CMK (cell line): Measurements from ENCODE around the gene GOLGA7B.

Experiments used
- DNase-seq: peaks from one replicate; pipeline ENCODE4 v3.0.0-alpha.2; 2010; ENCODE audit warnings: low read depth

GOLGA7B gene

DNA sequence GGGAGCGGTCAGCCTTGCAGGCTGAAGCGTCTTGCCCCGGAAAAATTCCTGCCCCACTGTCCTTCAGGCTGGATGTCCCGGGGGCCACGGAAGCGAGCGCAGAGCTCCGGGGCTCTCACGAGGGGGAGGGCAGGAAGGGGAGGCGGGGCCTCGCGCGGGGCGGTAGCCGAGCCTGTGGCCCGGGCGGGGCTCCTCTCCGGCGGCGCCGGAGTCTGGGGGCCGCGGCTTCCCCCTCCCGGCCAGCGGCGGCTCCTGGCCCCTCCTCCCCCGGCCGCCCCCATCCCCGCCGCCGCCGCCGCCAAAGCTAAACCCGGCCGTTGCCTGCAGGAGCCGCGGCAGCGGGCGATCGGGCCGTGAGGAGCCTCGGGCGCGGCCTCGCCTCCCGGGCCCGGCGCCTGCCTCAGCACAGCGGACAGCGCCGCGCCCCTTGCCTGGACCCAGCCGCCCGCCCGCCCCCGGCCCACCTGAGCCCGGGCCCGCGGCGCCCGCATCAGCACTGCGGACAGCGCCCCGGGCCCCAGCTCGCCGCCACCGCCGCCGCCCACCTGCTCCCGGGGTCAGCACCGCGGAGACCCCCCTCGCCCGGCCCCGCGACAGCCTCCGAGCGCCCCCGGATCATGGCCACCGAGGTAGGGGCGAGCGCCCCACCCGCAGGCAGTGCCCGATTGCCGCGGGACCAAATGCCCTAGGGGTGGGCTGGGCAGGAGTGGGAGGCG, at the start of gene GOLGA7B:
Gene GOLGA7B (plus strand): TSS at position 157 of the 716 bp plus-strand sequence. CDS start 461 bp downstream, at position 618.
- DNase-seq: no peak

DNA sequence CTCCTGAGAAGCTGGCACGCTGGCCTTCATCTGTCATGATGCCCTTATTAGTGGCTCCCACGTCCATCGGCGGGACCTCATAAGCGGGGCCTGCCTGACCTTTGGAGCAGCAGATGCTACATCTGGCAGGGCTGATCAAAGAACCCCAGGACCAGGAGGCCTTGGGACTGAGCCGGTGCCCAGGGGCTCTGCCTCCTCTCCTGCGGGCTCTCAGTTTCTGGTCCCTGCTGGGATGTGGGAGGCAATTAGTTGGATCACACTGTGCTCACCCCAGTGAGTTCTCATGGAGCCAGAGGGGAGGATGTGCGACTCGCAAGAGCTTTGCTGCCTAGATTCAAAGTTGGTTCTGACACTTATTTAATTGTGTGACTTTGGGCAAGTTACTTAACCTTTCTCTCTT, 49.2 kb upstream of the GOLGA7B start:
- no peak for DNase-seq

DNA sequence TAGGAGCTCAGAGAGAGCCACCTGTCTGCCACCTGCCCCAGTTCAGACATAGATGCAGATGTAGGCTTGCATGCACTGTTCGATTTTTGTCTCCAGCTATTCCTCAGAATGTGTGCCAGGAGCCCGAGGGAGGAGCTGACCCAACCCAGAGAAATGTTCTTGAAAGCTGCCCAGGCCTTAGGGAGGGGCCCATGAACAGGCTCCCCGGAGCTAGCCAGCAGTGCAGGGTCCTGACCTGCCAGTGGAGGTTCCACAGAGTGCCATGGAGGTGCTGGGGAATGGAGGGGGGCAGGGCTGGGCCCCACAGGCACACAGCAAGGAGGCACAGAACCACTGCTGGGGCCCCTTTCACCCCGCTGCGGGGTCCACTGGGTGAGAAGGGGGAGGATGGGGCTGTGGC, 48.2 kb upstream of the GOLGA7B start:
- DNase-seq: no peak

DNA sequence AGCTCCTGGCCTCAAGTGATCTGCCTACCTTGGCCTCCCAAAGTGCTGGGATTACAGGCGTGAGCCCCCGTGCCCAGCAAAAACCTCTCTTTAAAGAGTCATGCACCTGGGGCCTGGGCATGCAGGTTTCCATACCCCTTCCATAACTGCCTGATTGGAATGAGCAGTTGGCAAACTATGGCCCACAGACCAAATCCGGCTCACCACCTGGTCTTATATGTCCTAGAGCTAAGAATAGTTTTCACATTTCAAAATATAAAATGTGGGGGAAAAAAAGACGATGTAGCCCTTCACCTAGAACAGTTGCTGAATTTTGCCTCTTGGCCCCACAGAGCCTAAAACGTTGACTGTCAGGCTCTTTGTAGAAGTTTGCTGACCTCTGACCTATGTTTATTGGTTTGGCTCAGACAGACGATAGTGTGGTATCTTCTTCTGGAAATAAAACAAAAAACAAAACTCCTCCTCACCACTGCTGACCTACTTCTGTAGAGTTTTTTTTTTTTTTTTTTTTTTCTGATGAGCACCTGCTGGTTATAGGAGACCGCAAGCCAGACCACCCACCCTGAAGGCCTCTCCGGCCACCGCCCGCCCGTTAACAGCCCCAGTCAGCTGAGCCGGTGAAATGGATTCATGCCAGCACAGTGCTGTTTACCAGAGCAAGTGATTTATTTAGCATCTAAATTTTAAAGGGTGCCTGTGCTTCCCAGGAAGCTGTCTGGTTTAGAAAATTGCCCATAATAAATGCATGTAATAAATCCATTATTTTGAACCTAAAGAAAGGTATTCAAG, 44.4 kb upstream of the GOLGA7B start:
- no peak for DNase-seq

DNA sequence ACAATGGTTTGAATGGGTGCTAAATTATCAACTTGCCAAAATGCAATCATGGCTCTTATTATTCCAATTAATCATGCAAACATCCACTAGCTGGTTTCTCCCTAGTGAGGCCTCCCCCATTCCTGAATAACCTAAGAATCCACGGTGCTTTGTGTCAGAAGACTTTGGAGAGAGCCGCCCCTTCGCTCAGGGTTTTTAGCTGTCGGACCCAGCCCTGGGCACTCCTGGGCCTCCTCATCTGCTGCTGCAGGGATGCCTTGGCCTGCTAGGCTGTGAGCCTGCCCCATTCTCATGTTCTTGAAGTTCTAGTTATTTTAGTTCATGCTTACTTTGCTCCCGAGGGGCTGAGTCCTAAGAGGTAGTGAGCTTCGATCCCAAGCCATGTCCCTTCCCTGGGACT, 43.7 kb upstream of the GOLGA7B start:
- DNase-seq: no peak

DNA sequence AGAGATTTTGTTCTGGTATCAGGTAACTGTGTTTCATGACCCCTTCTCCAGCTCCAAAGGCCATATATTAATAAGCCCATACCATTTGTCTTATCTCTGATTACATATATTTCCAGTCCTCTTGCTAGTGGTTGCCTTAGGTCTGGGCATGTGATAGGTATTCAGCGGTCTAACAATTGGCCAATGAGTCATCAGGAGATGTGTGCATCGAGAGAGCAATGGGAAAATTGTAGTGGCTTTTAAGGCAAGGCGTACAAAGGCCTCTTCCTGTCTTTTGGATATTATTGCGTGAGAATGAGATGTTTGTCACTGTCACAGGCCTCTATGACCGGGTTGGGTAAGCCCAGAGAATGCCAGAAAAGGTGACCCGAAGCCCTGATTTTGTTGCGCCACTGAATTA, 39.2 kb upstream of the GOLGA7B start:
- no peak for DNase-seq

DNA sequence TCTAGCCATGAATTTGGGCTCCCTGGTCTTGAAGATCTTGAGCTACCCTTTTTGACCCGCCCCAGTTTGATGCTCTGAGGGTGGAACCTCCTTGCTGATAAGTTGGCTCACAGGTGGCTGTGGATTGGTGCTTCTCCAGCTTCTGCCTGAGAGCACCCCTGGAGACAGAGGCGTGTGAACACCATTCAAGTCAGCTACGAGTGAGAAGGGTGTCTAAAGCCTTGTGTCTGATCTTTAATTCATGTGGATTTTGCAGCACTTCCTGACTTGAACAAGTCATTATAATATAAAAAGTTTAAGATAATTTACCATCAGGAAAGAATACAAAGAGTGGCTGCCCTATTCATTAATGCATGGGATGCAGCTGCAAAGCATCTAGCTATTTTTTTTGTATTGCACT, 37.7 kb upstream of the GOLGA7B start:
- DNase-seq: no peak

DNA sequence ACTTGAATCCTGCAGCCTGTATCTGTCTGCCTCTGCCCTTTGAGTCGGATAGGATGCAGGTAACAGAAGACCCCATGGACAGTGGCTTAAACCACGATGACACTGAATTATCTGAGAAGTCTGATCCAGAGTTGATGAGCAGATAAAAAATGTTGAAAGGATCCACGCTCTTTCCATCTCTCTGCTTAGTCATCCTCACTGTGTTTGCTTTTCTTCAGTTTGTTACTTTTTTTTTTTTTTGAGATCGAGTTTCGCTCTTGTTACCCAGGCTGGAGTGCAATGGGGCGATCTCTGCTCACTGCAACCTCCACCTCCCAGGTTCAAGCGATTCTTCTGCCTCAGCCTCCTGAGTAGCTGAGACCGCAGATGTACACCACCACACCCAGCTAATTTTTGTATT, 36.9 kb upstream of the GOLGA7B start:
- DNase-seq: no peak

DNA sequence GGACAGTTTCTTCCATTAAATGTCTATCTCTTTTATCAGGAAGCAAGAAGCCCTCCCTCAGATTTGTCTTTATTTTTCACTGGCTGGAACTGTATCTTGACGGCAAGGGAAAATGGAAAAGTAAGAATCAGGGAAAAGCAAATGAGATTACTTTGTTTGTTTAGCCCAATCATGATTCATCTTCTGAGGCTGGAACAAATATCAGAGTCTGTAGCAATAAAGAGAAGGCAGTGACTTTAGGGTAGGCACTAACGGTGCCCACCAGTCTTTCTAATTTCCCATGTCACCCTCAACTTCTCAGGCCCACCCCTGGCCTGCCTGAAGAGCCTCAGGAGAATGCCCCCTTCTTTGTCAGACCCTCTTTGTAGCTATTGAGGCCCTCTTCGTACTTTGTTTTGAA, 36.3 kb upstream of the GOLGA7B start:
- DNase-seq: no peak

DNA sequence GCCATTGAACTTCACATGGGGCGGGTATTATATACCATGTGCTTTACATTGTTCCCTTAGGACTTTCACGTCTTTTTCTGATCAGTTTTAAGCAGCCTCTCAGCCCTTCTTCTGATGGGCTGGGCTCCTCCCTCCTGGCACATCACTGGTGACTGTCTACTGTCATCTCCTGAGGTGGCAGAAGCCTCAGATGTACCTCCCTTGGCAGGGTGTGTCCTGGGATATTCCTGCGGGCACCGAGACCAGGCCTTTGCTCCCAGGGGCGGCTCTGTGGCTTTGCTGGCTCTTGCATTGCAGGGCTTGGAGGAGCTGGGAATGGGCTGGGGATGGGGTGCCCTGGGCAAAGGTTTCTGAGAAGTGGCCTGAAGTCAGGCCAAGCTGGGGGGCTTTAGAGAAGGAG, 34.6 kb upstream of the GOLGA7B start:
- DNase-seq: no peak

DNA sequence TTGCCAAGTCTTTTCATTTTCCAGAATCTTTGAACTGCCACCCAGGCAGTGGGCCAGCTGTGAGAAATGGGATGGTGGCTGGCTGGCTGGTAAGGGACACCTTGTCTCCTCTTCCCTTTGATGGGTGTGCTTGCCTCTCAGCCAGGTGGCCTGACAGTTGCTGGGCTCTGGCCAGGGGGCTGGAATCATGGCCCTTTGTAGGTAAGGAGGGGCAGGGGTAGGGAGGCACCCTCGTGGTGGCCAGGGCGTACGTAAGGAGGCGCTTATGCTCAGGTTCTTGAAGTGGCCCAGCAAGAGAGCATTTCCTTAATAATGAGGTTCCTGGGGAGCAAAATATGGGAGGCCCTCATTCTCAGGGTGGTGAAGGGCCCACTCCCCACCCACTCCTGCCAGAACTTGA, 33.0 kb upstream of the GOLGA7B start:
- DNase-seq: no peak

DNA sequence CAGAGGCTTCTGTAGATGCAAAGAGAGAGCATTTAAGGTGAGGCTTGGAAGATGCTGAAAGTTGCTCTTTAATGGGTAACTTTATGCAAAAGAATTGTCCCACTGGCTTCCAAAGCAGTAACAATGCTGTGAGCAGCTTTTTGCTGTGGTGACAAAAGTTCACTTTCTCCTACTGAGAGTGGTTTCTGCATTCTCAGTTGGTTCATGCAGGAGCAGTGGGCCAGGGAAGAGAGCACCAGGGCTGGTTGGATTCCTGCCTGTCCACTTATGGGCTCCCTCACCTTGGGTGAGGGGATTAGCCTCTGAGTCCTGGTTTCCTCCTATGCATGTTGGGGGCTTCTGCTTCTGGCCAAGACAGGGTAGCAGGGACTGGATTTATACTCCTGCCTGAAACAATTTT, 31.1 kb upstream of the GOLGA7B start:
- DNase-seq: no peak

DNA sequence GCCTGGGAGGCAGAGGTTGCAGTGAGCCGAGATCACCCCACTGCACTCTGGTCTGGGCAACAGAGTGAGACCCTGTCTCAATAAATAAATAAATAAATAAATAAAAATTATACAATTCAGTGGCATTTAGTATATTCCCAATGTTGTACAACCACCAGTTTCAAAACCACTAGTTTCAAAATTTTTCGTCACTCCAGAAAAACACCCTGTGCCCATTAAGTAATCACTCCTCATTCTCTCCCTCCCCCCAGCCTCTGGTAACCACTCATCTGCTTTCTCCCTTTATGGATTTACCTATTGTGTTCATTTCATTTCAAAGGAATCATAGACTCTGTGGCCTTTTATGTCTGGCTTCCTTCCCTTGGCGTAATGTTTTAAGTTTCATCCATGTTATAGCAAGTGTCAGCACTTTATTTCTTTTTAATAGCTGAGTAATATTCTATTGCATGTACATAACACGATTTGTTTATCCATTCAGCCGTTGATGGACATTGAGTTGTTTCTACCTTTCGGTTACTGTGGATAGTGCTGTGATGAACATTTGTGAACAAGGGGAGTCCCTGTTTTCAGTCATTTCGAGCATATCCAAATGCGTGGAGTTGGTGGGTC, 29.4 kb upstream of the GOLGA7B start:
- DNase-seq: no peak

DNA sequence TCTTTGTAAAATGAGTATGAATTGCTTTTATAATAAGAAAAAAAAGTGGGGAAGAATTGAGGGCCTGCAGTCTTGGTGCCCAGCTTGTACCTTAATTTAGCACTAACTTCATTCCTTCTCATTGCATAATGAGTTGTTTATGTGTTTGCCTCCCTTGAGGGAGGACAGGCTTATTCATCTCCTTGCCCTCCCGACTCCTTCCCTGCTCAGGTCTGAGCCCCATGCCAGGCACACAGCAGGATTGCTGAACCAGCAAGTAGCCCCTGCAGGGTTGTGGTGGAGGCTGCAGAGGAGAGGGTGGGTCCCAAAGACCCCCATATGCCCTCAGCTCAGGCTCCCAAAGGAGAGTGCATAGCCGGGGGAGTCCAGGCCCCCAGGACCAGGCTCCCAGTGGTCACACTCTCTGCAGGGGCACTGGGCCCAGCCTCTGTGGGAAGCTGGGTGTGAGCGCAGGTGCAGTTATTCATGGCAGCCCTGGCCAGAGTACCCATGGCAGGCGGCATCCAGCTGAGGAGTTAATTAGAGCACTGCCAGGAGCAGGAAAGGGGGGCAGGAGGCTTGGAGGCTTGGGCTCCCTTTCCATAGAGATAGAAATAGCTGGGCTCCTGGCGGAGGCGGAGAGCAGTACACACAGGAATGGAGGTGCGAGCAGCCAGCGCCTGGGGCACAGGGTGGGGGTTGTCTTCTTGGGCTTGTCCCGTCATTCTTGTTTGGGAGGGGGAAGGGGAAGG, 28.2 kb upstream of the GOLGA7B start:
- no peak for DNase-seq

DNA sequence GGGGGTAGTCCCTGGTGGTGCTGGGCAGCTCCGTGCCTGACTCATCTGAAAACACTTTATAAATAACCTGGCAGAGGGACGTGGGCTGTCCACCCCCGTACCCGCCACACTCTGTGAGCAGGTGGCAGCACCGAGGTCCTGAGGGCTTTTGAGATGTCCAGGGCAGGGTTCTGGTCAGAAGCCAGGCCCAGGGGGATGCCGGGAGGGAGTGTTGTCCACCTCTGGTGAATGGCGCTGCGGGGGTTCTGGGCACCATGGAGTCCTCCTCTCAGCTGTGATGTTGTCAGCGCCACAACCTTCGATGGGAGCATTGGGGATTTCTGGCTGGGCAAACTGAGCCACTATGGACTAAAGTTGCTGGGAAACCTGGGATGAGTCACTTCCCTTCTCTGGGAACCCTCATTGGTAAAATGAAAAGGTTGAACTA, 27.4 kb upstream of the GOLGA7B start:
- no peak for DNase-seq

DNA sequence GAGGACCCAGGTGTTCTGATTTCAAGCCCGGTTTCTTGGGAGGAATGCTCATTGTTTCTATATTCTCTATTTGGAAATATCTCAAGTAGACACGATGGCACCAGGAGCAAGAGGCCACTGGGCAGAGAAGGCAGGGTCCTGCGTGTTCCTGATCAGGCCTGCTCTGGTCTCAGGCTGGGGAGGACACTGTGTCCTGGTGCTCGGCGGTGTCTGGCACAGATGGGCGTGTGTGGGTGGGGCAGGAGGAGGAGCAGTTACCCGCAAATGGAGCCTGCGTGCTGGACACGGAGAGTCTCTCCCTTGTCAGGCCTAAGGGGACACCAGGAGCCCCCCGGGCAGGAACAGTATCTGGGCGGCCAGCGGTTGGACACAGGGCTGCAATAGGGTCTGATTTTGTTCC, 25.9 kb upstream of the GOLGA7B start:
- DNase-seq: no peak

DNA sequence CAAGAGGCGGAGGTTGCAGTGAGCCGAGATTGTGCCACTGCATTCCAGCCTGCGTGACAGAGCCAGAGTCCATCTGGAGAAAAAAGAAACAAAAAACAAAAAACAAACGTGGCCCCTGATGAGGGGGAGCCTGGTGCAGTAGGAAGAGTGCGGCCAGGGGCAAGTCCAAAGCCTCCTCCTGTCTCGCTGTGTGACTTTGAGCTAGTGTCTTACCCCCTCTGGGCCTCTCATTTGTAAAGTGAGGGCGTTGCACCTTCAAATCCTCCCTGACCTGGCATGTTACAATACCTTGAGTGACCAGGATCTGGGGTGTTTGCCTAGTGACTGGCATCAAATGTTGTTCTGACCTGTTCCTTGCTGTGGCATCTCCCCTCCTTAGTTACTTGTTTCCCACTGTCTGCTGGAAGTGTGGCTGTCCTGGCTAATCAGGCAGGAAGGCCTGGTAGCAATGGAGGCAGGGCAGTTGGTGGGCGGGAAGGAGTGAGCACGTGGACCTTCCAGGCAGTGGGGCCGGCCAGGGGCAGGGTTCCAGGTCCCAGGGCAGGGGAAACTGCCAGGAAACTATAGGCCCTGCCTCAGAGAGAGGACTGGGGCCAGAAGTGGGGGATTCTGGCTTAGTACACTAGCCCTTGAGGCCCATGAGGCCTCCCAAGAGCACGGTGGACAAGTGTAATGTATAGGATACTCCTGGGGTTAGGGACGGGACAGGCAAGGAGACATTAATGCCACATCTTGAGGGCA, 24.5 kb upstream of the GOLGA7B start:
- DNase-seq: no peak

DNA sequence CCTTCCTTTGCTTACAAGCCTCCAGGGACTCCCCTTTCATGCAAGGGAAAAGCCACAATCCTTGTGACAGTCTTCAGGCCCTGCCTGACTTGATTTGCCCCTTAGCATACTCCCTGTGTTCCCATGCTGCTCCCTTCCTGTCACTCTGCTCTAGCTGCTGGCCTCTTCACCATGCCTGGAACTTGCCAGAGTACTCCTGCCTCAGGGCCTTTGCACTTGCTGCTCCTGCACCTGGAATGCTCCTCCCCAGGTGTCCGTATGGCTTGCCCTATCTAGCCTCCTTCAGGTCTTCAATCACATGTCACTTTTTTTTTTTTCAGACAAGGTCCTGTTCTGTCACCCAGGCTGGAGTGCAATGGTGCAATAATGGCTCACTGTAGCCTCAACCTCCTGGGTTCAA, 22.8 kb upstream of the GOLGA7B start:
- no peak for DNase-seq

DNA sequence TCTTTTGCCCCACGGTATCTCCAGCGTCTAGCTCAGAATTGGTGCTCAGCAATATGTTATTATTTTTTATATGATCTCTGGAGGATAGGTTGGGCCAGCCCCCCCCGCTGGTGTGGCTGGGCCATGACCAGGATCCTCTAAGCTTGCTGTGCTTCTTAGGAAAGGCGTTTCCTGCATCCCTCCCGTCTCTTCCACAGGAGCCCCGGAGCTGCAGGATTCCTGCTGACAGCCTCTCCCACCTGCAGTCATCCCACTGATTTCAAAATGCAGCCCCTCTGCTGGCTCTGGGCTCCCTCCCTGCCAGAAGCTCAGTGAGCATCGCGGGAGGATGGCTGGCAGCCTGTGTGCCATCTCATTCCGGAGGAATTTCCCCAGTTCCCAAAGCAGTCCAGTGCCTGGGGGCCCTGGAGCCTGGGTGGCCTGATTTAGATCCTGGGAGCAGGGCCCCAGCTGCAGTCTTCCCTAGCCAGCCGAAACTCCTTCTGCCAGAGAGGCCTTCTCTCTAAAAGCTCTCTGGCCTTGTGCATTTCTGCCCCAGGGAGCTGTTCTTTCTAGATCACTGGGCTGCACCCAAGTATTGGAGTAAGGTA, 21.8 kb upstream of the GOLGA7B start:
- no peak for DNase-seq

DNA sequence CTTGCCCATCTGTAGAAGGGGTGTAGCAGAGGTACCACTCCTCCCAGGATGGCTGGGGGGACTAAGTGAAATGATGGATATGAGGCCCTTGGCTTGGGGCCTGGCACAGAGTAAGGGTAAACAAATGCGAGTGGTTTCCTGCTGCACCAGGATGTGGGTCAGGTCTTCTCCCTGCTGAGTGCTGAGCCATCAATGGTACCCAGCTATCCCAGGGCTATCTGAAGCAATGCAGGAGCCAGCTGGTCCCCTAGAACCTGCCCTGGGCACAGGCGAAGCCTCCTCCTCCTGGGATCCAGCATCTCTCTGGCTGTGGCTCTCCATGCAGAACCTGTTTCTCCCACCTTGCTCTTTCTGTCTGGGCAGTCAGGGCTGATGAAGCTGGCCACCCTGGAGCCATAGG, 20.9 kb upstream of the GOLGA7B start:
- no peak for DNase-seq

DNA sequence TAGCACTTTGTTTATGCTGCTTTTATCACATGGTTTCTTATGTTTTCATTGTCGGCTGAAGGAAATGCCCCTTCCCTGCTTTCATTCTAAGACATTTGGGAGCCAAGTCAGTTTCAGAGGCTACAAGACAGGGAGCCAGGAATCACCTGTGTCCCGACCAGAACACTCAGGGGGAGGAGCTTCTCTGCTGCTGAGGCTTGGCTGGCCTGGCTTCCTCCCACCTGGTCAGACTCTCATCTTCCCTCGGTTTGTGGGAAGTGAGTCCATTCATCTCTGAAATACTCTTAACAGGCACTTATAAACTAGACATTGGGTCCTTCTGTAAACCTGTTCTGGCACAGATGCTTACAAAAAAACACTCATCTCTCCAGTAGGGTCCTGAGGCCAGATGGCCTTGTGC, 19.6 kb upstream of the GOLGA7B start:
- DNase-seq: no peak

DNA sequence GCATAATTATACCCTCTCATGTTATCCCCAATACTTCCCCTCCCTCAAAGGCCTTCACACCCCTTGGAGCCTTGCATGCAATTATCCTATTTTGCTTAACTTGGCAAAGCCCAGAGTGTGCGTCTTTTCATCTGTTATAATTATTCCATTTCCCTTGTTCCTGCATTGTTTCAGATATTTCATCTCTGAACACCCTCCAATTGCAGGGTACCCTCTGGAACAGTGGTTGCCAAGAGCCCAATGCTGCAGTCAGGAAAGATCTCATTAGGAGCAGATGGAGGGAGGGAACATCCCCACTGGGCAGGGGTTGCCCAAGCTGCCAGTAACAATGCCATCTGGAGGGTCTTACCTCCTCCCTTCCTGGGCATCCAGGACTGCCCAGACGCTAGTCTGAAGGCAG, 18.4 kb upstream of the GOLGA7B start:
- no peak for DNase-seq
